Neural cell (in vitro differentiated cells): ENCODE data around the gene PTPRD. TPM values are rescaled to one million over a fixed set of nuclear protein-coding genes. Genes with fewer than 3 reads are reported as not detected.

Experiments used
- H2AFZ ChIP-seq: fragments of 200-600, 300-800 bp; sonication (generic), shearing (Covaris generic); 2 replicates; pipeline ENCODE4 v1.6.0; 2014; ENCODE audit warnings: low read depth, mild to moderate bottlenecking, antibody characterized with exemption, low read length, moderate library complexity
- H3F3A ChIP-seq: fragments of 200-600 bp; shearing (Covaris generic); 2 replicates; pipeline ENCODE4 v1.6.1; 2016; ENCODE audit warnings: mild to moderate bottlenecking, moderate library complexity, mixed read lengths, antibody characterized with exemption, low read length; ENCODE audit not compliant: insufficient read depth, poor library complexity, severe bottlenecking
- H3K27ac ChIP-seq: fragments of 200-600, 300-800 bp; sonication (generic), shearing (Covaris generic); 2 replicates; pipeline ENCODE4 v1.5.1; 2014; ENCODE audit warnings: mild to moderate bottlenecking, low read length, moderate library complexity
- H3K27me3 ChIP-seq: fragments of 300-800, 200-600 bp; sonication (generic), shearing (Covaris generic); 2 replicates; pipeline ENCODE4 v1.6.0; 2014; ENCODE audit warnings: mild to moderate bottlenecking, low read depth, low read length, moderate library complexity; ENCODE audit not compliant: insufficient read depth
- H3K36me3 ChIP-seq: fragments of 300-800, 200-600 bp; sonication (generic), shearing (Covaris generic); 2 replicates; pipeline ENCODE4 v1.5.1; 2014; ENCODE audit warnings: mild to moderate bottlenecking, antibody characterized with exemption, low read length, moderate library complexity; ENCODE audit not compliant: insufficient read depth
- H3K4me2 ChIP-seq: fragments of 300-800, 200-600 bp; sonication (generic), shearing (Covaris generic); 2 replicates; pipeline ENCODE4 v1.6.0; 2014; ENCODE audit warnings: mild to moderate bottlenecking, low read length
- H3K4me3 ChIP-seq: fragments of 300-800, 200-600 bp; sonication (generic), shearing (Covaris generic); 2 replicates; pipeline ENCODE4 v1.5.1; 2014; ENCODE audit warnings: mild to moderate bottlenecking, low read length, moderate library complexity
- H3K79me2 ChIP-seq: fragments of 200-600 bp; shearing (Covaris generic); replicated peaks from 2 replicates; pipeline ENCODE4 v1.6.0; 2014; ENCODE audit warnings: mild to moderate bottlenecking, low read length, moderate library complexity; ENCODE audit not compliant: insufficient read depth
- H3K9ac ChIP-seq: fragments of 300-800, 200-600 bp; sonication (generic), shearing (Covaris generic); 2 replicates; pipeline ENCODE4 v1.6.1; 2016; ENCODE audit warnings: mild to moderate bottlenecking, low read length, mixed read lengths
- H3K9me2 ChIP-seq: fragments of 200-600 bp; shearing (Covaris generic); 2 replicates; pipeline ENCODE4 v1.6.1; 2016; ENCODE audit warnings: mild to moderate bottlenecking, low read length, mixed read lengths; ENCODE audit not compliant: insufficient read depth
- H3K9me3 ChIP-seq: fragments of 200-600, 300-800 bp; sonication (generic), shearing (Covaris generic); 2 replicates; pipeline ENCODE4 v1.6.1; 2016; ENCODE audit warnings: mild to moderate bottlenecking, mixed run types, low read length, moderate library complexity, mixed read lengths
- H4K20me1 ChIP-seq: fragments of 200-600 bp; shearing (Covaris generic); 2 replicates; pipeline ENCODE4 v1.6.1; 2016; ENCODE audit warnings: mild to moderate bottlenecking, mixed run types; ENCODE audit not compliant: insufficient read depth
- EP300 ChIP-seq: fragments of 450-650 bp; conservative IDR thresholded peaks from 2 replicates; pipeline ENCODE4 v1.6.1; 2014; ENCODE audit warnings: antibody characterized with exemption, mild to moderate bottlenecking, moderate library complexity; ENCODE audit not compliant: poor library complexity, severe bottlenecking
- EZH2 ChIP-seq: fragments of 200-600, 300-800 bp; shearing (Covaris generic), sonication (generic); IDR thresholded peaks from 2 replicates; pipeline ENCODE4 v1.6.1; 2014; ENCODE audit warnings: antibody characterized with exemption, low read length, borderline replicate concordance, mild to moderate bottlenecking; ENCODE audit not compliant: insufficient read depth, poor library complexity, severe bottlenecking
- MXI1 ChIP-seq: fragments of 450-650 bp; conservative IDR thresholded peaks from 2 replicates; pipeline ENCODE4 v1.6.1; 2014; ENCODE audit warnings: antibody characterized with exemption, mild to moderate bottlenecking; ENCODE audit not compliant: poor library complexity, severe bottlenecking
- POLR2AphosphoS5 ChIP-seq: IDR thresholded peaks from 2 replicates; pipeline ENCODE4 v1.6.1; 2012
- RAD21 ChIP-seq: fragments of 450-650 bp; conservative IDR thresholded peaks from 2 replicates; pipeline ENCODE4 v1.6.1; 2014; ENCODE audit warnings: antibody characterized with exemption, mild to moderate bottlenecking, moderate library complexity
- SMC3 ChIP-seq: fragments of 450-650 bp; conservative IDR thresholded peaks from 2 replicates; pipeline ENCODE4 v1.6.1; 2014; ENCODE audit warnings: antibody characterized with exemption, mild to moderate bottlenecking, moderate library complexity; ENCODE audit not compliant: poor library complexity
- TAF1 ChIP-seq: IDR thresholded peaks from 2 replicates; pipeline ENCODE4 v1.6.1; 2012; ENCODE audit warnings: low read depth
- polyA plus RNA-seq: library from polyadenylated mRNA; depleted of rRNA; stranded (reverse); fragments of >200 nt; gene quantifications from 2 replicates; pipeline ENCODE4 v1.2.3, GENCODE V29; 2014
- TF ChIP-seq, protein P1 (sequence below): IDR thresholded peaks from 2 replicates; pipeline ENCODE4 v1.6.1; 2012; ENCODE audit warnings: borderline replicate concordance
- TF ChIP-seq, protein P2 (sequence below): fragments of 450-650 bp; IDR thresholded peaks from 2 replicates; pipeline ENCODE4 v1.5.1; 2014; ENCODE audit warnings: antibody characterized with exemption, mild to moderate bottlenecking, moderate library complexity; ENCODE audit not compliant: poor library complexity, severe bottlenecking

Gene PTPRD
- polyA plus RNA-seq, 1 donor from 2014 or later, result 143 TPM

DNA sequence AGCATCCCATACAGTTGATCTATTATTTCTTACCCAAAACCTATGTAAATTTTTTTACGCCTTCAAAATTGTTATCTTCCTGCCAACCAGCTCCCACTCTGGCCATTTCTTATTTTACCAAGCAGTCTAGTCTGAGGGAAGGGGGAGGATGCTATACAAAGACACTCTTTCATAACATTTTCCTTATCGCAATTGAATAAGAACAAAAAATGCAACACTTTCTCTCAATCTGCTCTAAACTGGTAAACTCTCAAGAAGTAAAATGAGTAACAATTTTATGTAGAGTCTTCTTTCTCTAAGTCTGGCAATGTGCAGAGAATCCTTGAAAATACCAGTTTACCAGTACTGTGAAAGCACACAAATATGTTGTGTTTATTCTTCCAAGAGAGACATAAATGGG lies 1216.3 kb downstream of the PTPRD start:
- no peaks in the 10 kb centered on the region for H3F3A ChIP-seq
- no peaks in the 10 kb centered on the region for H3K79me2 ChIP-seq
- no peak overlapping the region for H3K4me3 ChIP-seq
- no peak overlapping the region for H2AFZ ChIP-seq
- no peaks in the 10 kb centered on the region for H3K36me3 ChIP-seq
- TF ChIP-seq TAF1 (no peak), SMC3 (no peak), POLR2AphosphoS5 (no peak), EZH2 (no peak), MXI1 (no peak), RAD21 (no peak), EP300 (no peak)
- TF ChIP-seq, protein P1, sequence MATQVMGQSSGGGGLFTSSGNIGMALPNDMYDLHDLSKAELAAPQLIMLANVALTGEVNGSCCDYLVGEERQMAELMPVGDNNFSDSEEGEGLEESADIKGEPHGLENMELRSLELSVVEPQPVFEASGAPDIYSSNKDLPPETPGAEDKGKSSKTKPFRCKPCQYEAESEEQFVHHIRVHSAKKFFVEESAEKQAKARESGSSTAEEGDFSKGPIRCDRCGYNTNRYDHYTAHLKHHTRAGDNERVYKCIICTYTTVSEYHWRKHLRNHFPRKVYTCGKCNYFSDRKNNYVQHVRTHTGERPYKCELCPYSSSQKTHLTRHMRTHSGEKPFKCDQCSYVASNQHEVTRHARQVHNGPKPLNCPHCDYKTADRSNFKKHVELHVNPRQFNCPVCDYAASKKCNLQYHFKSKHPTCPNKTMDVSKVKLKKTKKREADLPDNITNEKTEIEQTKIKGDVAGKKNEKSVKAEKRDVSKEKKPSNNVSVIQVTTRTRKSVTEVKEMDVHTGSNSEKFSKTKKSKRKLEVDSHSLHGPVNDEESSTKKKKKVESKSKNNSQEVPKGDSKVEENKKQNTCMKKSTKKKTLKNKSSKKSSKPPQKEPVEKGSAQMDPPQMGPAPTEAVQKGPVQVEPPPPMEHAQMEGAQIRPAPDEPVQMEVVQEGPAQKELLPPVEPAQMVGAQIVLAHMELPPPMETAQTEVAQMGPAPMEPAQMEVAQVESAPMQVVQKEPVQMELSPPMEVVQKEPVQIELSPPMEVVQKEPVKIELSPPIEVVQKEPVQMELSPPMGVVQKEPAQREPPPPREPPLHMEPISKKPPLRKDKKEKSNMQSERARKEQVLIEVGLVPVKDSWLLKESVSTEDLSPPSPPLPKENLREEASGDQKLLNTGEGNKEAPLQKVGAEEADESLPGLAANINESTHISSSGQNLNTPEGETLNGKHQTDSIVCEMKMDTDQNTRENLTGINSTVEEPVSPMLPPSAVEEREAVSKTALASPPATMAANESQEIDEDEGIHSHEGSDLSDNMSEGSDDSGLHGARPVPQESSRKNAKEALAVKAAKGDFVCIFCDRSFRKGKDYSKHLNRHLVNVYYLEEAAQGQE, result no peak
- TF ChIP-seq, protein P2, sequence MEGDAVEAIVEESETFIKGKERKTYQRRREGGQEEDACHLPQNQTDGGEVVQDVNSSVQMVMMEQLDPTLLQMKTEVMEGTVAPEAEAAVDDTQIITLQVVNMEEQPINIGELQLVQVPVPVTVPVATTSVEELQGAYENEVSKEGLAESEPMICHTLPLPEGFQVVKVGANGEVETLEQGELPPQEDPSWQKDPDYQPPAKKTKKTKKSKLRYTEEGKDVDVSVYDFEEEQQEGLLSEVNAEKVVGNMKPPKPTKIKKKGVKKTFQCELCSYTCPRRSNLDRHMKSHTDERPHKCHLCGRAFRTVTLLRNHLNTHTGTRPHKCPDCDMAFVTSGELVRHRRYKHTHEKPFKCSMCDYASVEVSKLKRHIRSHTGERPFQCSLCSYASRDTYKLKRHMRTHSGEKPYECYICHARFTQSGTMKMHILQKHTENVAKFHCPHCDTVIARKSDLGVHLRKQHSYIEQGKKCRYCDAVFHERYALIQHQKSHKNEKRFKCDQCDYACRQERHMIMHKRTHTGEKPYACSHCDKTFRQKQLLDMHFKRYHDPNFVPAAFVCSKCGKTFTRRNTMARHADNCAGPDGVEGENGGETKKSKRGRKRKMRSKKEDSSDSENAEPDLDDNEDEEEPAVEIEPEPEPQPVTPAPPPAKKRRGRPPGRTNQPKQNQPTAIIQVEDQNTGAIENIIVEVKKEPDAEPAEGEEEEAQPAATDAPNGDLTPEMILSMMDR, result no peak
- no peak overlapping the region for H3K27ac ChIP-seq
- no peak overlapping the region for H3K9ac ChIP-seq
- H3K4me2 ChIP-seq, result no peak overlapping the region
- H3K9me3 ChIP-seq, result no peaks in the 10 kb centered on the region
- no peaks in the 10 kb centered on the region for H3K27me3 ChIP-seq
- H3K9me2 ChIP-seq, result no peaks in the 10 kb centered on the region
- no peaks in the 10 kb centered on the region for H4K20me1 ChIP-seq

DNA sequence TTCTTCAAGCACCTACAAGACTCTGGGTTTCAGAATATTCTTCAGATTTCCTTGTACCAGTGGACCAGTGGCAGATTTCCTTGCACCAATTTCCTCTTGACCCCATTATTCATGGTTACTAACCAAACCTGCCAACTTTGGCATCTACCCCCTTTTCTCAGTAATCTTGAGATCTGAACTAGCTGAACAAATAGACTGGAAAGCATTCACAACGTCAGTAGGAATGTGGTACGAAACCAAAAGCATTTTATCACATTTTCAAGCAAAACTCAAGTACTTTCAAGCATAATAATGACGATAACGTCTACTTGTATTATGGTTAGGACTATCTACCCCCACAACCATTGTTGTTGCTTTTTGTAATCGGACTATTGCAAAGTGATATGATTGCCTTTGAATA lies 1217.3 kb downstream of the PTPRD start:
- no peaks in the 10 kb centered on the region for H3K79me2 ChIP-seq
- no peak overlapping the region for H3K27ac ChIP-seq
- no peak overlapping the region for H3K4me3 ChIP-seq
- no peak overlapping the region for H2AFZ ChIP-seq
- no peak overlapping the region for H3K9ac ChIP-seq
- H3K4me2 ChIP-seq, result no peak overlapping the region
- TF ChIP-seq TAF1 (no peak), RAD21 (no peak), SMC3 (no peak), POLR2AphosphoS5 (no peak), EP300 (no peak), MXI1 (no peak), EZH2 (no peak)
- TF ChIP-seq, protein P1, result no peak
- TF ChIP-seq, protein P2, result no peak
- H3K27me3 ChIP-seq, result no peaks in the 10 kb centered on the region
- H3K9me2 ChIP-seq, result no peaks in the 10 kb centered on the region
- no peaks in the 10 kb centered on the region for H4K20me1 ChIP-seq
- H3F3A ChIP-seq, result no peaks in the 10 kb centered on the region
- H3K36me3 ChIP-seq, result no peaks in the 10 kb centered on the region
- H3K9me3 ChIP-seq, result no peaks in the 10 kb centered on the region
